H9 (cell line): ENCODE data around the gene CPAMD8. TPM values are rescaled to one million over a fixed set of nuclear protein-coding genes. Genes with fewer than 3 reads are reported as not detected.
A peak's percentile ranks its signal among the peaks of the same experiment; 100 is the strongest.
"Not testable (repeated sequence)": the region's sequence is repeated elsewhere in the genome, so short reads cannot be mapped to it uniquely, and the experiment has no call there.

Experiments used
- DNase-seq: peaks from one replicate; pipeline ENCODE4 v3.0.0-alpha.2; 2017
- H2AFZ ChIP-seq: one replicate; pipeline ENCODE4 v1.6.1; 2013; ENCODE audit warnings: mild to moderate bottlenecking, low read length, control low read depth, moderate library complexity
- H2AK5ac ChIP-seq: 2 replicates; pipeline ENCODE4 v1.6.1; 2013; ENCODE audit warnings: low read length, control low read depth, mixed read lengths; ENCODE audit not compliant: insufficient read length
- H2BK120ac ChIP-seq: one replicate; pipeline ENCODE4 v1.6.1; 2013; ENCODE audit warnings: low read depth, mild to moderate bottlenecking, low read length, control low read depth, inconsistent platforms; ENCODE audit not compliant: poor library complexity, severe bottlenecking
- H2BK12ac ChIP-seq: 2 replicates; pipeline ENCODE4 v1.6.1; 2013; ENCODE audit warnings: low read length, control low read depth, mixed read lengths, low read depth; ENCODE audit not compliant: insufficient read length
- H2BK15ac ChIP-seq: 2 replicates; pipeline ENCODE4 v1.6.1; 2013; ENCODE audit warnings: low read depth, low read length, control low read depth
- H2BK20ac ChIP-seq: one replicate; pipeline ENCODE4 v1.6.1; 2013; ENCODE audit warnings: low read depth, mild to moderate bottlenecking, low read length, control low read depth, inconsistent platforms; ENCODE audit not compliant: poor library complexity, severe bottlenecking
- H2BK5ac ChIP-seq: 2 replicates; pipeline ENCODE4 v1.6.1; 2013; ENCODE audit warnings: low read length, control low read depth, mixed read lengths; ENCODE audit not compliant: insufficient read length
- H3K14ac ChIP-seq: 2 replicates; pipeline ENCODE4 v1.6.1; 2013; ENCODE audit warnings: low read length, control low read depth; ENCODE audit not compliant: insufficient read depth
- H3K18ac ChIP-seq: 2 replicates; pipeline ENCODE4 v1.6.1; 2013; ENCODE audit warnings: low read depth, mild to moderate bottlenecking, mixed read lengths, low read length, control low read depth; ENCODE audit not compliant: insufficient read length
- H3K23ac ChIP-seq: 2 replicates; pipeline ENCODE4 v1.6.1; 2013; ENCODE audit warnings: low read length, control low read depth, mixed read lengths, low read depth; ENCODE audit not compliant: insufficient read length
- H3K23me2 ChIP-seq: 2 replicates; pipeline ENCODE4 v1.6.1; 2013; ENCODE audit warnings: low read depth, mild to moderate bottlenecking, mixed read lengths, low read length, control low read depth; ENCODE audit not compliant: insufficient read length, poor library complexity, severe bottlenecking
- H3K27ac ChIP-seq: 2 replicates; pipeline ENCODE4 v1.5.1; 2013; ENCODE audit warnings: low read length, control low read depth, mixed read lengths, low read depth; ENCODE audit not compliant: insufficient read length
- H3K27me3 ChIP-seq: 2 replicates; pipeline ENCODE4 v1.6.1; 2013; ENCODE audit warnings: low read length, control low read depth, inconsistent platforms; ENCODE audit not compliant: insufficient read depth
- H3K4ac ChIP-seq: 2 replicates; pipeline ENCODE4 v1.6.1; 2013; ENCODE audit warnings: low read depth, mild to moderate bottlenecking, control low read depth, inconsistent platforms, low read length, moderate library complexity
- H3K4me1 ChIP-seq: 2 replicates; pipeline ENCODE4 v1.6.1; 2013; ENCODE audit warnings: low read length, control low read depth, inconsistent platforms; ENCODE audit not compliant: insufficient read depth
- H3K4me2 ChIP-seq: 2 replicates; pipeline ENCODE4 v1.6.1; 2013; ENCODE audit warnings: low read length, control low read depth, mixed read lengths; ENCODE audit not compliant: insufficient read length, insufficient read depth
- H3K56ac ChIP-seq: 2 replicates; pipeline ENCODE4 v1.6.1; 2013; ENCODE audit warnings: low read depth, mild to moderate bottlenecking, mixed read lengths, low read length, control low read depth; ENCODE audit not compliant: insufficient read length
- H3K79me1 ChIP-seq: 2 replicates; pipeline ENCODE4 v1.6.1; 2013; ENCODE audit warnings: low read depth, mild to moderate bottlenecking, moderate library complexity, low read length, control low read depth, inconsistent platforms; ENCODE audit not compliant: insufficient read depth, poor library complexity, severe bottlenecking
- H3K79me2 ChIP-seq: 2 replicates; pipeline ENCODE4 v1.6.1; 2013; ENCODE audit warnings: low read length, control low read depth, inconsistent platforms; ENCODE audit not compliant: insufficient read depth
- H3K9ac ChIP-seq: 2 replicates; pipeline ENCODE4 v1.6.1; 2013; ENCODE audit warnings: low read length, control low read depth, mixed read lengths; ENCODE audit not compliant: insufficient read length; ENCODE audit errors: extremely low read depth
- H3K9me3 ChIP-seq: one replicate; pipeline ENCODE4 v1.6.1; 2013; ENCODE audit warnings: low read depth, low read length, inconsistent platforms; ENCODE audit not compliant: control insufficient read depth
- H3T11ph ChIP-seq: one replicate; pipeline ENCODE4 v1.6.1; 2013; ENCODE audit warnings: mild to moderate bottlenecking, low read length, control low read depth, inconsistent platforms
- H4K20me1 ChIP-seq: one replicate; pipeline ENCODE4 v1.6.1; 2013; ENCODE audit not compliant: control insufficient read depth, insufficient read length, insufficient read depth
- H4K5ac ChIP-seq: 2 replicates; pipeline ENCODE4 v1.6.1; 2013; ENCODE audit warnings: low read depth, mild to moderate bottlenecking, mixed read lengths, low read length, control low read depth; ENCODE audit not compliant: insufficient read length
- H4K8ac ChIP-seq: replicated peaks from 2 replicates; pipeline ENCODE4 v1.6.1; 2013; ENCODE audit warnings: low read length, control low read depth, mixed read lengths, low read depth; ENCODE audit not compliant: insufficient read length
- H4K91ac ChIP-seq: 2 replicates; pipeline ENCODE4 v1.6.1; 2013; ENCODE audit warnings: low read depth, mild to moderate bottlenecking, moderate library complexity, mixed read lengths, low read length, control low read depth; ENCODE audit not compliant: insufficient read length
- H3K27ac Mint-ChIP-seq, 3 experiments: 2 replicates in 2 of 3; 3 replicates in 1 of 3; pipeline ENCODE4 v1.8.0; 2020 to 2021; ENCODE audit warnings: mixed read lengths in 3 of 3, mild to moderate bottlenecking in 1 of 3, moderate library complexity in 1 of 3
- H3K27me3 Mint-ChIP-seq: 2 replicates; pipeline ENCODE4 v1.8.0; 2021; ENCODE audit warnings: low read depth, mild to moderate bottlenecking, moderate library complexity, mixed read lengths
- H3K36me3 Mint-ChIP-seq, 3 experiments: 2 replicates in 2 of 3; 3 replicates in 1 of 3; pipeline ENCODE4 v1.8.0; 2020 to 2021; ENCODE audit warnings: low read depth in 3 of 3, mixed read lengths in 3 of 3; ENCODE audit not compliant: insufficient read depth in 1 of 3
- H3K4me1 Mint-ChIP-seq, 2 experiments: 2 replicates each; pipeline ENCODE4 v1.8.0; 2020; ENCODE audit warnings: mixed read lengths in 2 of 2
- H3K4me3 Mint-ChIP-seq, 2 experiments: 2 replicates in 1 of 2; 3 replicates in 1 of 2; pipeline ENCODE4 v1.8.0; 2020 to 2021; ENCODE audit warnings: mild to moderate bottlenecking in 2 of 2, mixed read lengths in 2 of 2, moderate library complexity in 1 of 2
- H3K9me3 Mint-ChIP-seq, 2 experiments: 2 replicates in 1 of 2; 3 replicates in 1 of 2; pipeline ENCODE4 v1.8.0; 2020; ENCODE audit warnings: mild to moderate bottlenecking in 2 of 2, mixed read lengths in 2 of 2, moderate library complexity in 1 of 2
- CTCF ChIP-seq: fragments of 200-600 bp; sonication (generic); conservative IDR thresholded peaks from 3 replicates; pipeline ENCODE4 v1.8.0; 2021; ENCODE audit warnings: antibody characterized with exemption, mild to moderate bottlenecking
- WGBS: extraction: QIAGEN DNeasy Blood & Tissue Kit; methylation state at CpG from one replicate; pipeline ENCODE4 v1.1.7; 2013; ENCODE audit warnings: missing lambda C conversion rate, low lambda C conversion rate, mixed read lengths; ENCODE audit not compliant: insufficient read length; ENCODE audit errors: extremely low coverage; 5-methylcytosine and 5-hydroxymethylcytosine counted together
- total RNA-seq: library from RNA; stranded (reverse); gene quantifications from 2 replicates; pipeline ENCODE4 v1.2.1, GENCODE V29; 2021

CPAMD8 gene
- total RNA-seq, 1 experiment from 2014 or later, result 12.0 TPM

GRCh38 chr19:16943942-16944625, 82.5 kb downstream of the CPAMD8 start:
- no peak overlapping the region for H2BK12ac ChIP-seq
- no peak overlapping the region for H3K4me2 ChIP-seq
- H3K27me3 ChIP-seq, result no peaks in the 10 kb centered on the region
- no peaks in the 10 kb centered on the region for H3K79me1 ChIP-seq
- H2BK120ac ChIP-seq, result no peak overlapping the region
- no peak overlapping the region for H3K14ac ChIP-seq
- no peaks in the 10 kb centered on the region for H4K20me1 ChIP-seq
- no peak overlapping the region for H4K5ac ChIP-seq
- H3K9me3 ChIP-seq, result no peaks in the 10 kb centered on the region
- H3K18ac ChIP-seq, result no peak overlapping the region
- Mint-ChIP-seq H3K36me3 (peaks cover 6 to 7% (median 6%) of the 10 kb centered on the region in 3 experiments; a peak in 6 of 7 replicates), H3K27me3 (no peaks in the 10 kb centered on the region), H3K4me1 (peaks cover 0 to 2% of the 10 kb centered on the region in 2 experiments; a peak in 1 of 4 replicates), H3K9me3 (peaks cover 0 to 7% of the 10 kb centered on the region in 2 experiments; a peak in 4 of 5 replicates), H3K4me3 (no peak overlapping the region), H3K27ac (peak overlapping the region in 1 of 3 experiments; percentile 72; a peak in 1 of 7 replicates)
- H3K27ac ChIP-seq, result no peak overlapping the region
- H3T11ph ChIP-seq, result no peak overlapping the region
- no peaks in the 10 kb centered on the region for H3K23me2 ChIP-seq
- WGBS, result no CpG with 5 or more reads among the region's 13 CpGs
- no peak overlapping the region for H3K4ac ChIP-seq
- no peaks in the 10 kb centered on the region for H3K4me1 ChIP-seq
- H2BK5ac ChIP-seq, result no peak overlapping the region
- H3K23ac ChIP-seq, result no peak overlapping the region
- no peak overlapping the region for H4K8ac ChIP-seq
- H3K56ac ChIP-seq, result no peak overlapping the region
- H2AFZ ChIP-seq, result no peak overlapping the region
- H2BK15ac ChIP-seq, result no peak overlapping the region
- H4K91ac ChIP-seq, result no peak overlapping the region
- no peak overlapping the region for H2AK5ac ChIP-seq
- no peak for DNase-seq
- H2BK20ac ChIP-seq, result no peak overlapping the region
- TF ChIP-seq CTCF, result no peak
- no peaks in the 10 kb centered on the region for H3K79me2 ChIP-seq
- H3K9ac ChIP-seq, result no peak overlapping the region

- H2AK5ac ChIP-seq, H3K18ac ChIP-seq, H3K4me3 Mint-ChIP-seq, H3K79me2 ChIP-seq, H2BK20ac ChIP-seq, DNase-seq, H3K56ac ChIP-seq, H2AFZ ChIP-seq, H3K14ac ChIP-seq, H4K5ac ChIP-seq, H3K27ac ChIP-seq, H3K27ac Mint-ChIP-seq, H3K4me1 Mint-ChIP-seq, H4K91ac ChIP-seq, H3K4me2 ChIP-seq, H3K23me2 ChIP-seq, H3T11ph ChIP-seq, H3K79me1 ChIP-seq, H3K4me1 ChIP-seq, H3K27me3 ChIP-seq, H3K9me3 Mint-ChIP-seq, H2BK12ac ChIP-seq, H3K27me3 Mint-ChIP-seq, H3K4ac ChIP-seq, H2BK15ac ChIP-seq, H3K9me3 ChIP-seq, H3K23ac ChIP-seq, H4K8ac ChIP-seq, H3K9ac ChIP-seq, H3K36me3 Mint-ChIP-seq, H2BK120ac ChIP-seq, H4K20me1 ChIP-seq, H2BK5ac ChIP-seq: not testable (repeated sequence)
- no CpG with 5 or more reads among the region's 7 CpGs for WGBS
Observed at GRCh38 chr19:16943090-16943489, 83.5 kb downstream of the CPAMD8 start.
